ENCODE measurements around the gene HSPG2. TPM values are rescaled to one million over a fixed set of nuclear protein-coding genes. Genes with fewer than 3 reads are reported as not detected.

Gene HSPG2
- polyA plus RNA-seq, 5 donors = 109 to 232 (median 147) TPM

DNA sequence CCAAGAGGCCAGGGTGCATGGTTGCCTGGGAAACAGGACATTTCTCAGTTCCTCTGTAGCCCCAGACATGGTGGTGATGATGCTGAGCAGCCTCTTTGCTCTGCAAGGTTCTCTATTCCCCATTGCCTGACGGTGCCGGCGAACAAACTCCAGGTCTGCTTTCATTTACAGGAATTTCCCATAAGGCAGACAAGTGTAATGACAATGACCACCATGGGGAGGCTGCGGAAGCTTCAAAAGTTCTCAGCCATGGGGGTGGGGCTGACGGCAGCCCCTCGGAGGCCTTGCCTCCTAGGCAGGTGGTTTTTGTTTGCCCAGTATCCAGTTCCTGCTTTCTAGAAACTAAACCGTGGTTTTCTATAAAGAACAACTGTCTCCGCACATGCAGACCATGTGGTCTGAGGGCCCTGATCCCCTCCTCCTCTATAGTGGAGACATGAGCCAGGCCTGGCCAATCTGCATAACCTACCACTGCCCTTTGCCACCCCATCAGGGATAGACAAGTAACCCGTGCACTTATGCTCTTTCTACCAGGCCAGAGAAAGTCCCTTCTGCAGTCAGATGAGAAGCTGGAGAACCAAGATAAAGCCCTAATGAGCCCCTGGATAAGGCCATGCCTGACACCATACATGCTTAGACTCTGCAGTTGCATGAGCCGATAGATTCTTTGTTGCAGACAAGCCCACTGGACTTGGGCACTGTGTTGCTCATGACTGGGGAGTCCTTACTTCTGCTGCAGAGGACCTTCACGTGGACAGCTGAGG, 71.0 kb downstream of the HSPG2 start:
- DNase-seq = no peak

DNA sequence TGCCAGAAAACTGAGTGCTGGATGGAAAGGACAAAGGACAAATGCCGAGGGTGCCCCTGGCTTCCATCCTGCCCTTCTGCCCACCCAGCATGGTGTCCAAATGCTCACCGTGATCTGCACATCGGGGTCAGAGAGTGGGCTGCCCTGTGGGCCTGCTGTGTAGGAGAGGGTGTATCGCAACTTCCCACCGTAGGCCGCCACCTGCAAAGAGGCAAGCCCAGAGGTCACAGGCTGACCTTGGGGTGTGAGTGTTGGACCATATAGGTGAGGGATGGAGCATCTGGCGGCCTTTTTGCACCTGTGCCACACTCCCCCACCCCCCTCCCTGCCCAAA, 71.5 kb downstream of the HSPG2 start:
- DNase-seq = no peak

GRCh38 chr1:21864730-21865129, 72.4 kb downstream of the HSPG2 start:
- DNase-seq = no peak

DNA sequence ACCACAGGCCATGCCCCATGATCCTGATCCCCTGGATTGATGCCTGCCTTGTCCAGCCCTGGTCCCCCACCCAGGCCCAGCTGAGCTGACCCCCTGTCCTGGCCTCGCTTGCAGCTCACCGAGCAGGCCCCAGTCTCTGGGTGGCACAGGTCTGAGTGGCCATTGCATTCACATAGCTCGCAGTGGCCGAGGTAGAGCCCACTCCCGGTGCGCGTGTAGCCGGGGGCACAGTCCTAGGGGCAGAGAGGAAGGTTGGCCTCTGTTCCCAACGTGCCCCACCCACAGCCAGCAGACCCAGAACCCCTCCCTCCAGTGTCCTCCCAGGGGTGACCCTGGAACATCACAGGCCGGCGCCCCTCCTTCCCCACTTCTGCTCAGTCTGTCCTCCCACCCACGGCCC, 73.1 kb downstream of the HSPG2 start:
- DNase-seq = no peak

- no peak for DNase-seq
Measured at GRCh38 chr1:21861602-21862429, 75.3 kb downstream of the HSPG2 start.

DNA sequence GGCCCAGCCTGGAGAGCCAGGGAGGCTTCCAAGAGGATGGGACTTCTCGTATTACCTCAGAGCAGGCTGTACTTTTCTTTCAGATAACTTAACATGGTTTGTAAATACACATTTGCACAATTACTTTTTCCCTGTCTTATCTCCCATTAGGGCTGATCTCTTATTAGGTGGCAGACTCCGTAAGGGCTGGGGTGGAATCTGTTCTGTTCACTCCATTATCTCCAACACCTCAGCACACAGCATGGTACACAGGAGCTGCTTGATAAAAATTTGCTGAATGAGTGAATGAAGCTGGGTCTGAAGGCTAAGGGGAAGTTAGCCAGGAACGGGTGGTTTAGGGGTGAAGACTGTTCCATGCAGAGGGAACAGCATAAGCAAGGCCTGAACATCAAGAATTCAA, 76.1 kb downstream of the HSPG2 start:
- DNase-seq = no peak

DNA sequence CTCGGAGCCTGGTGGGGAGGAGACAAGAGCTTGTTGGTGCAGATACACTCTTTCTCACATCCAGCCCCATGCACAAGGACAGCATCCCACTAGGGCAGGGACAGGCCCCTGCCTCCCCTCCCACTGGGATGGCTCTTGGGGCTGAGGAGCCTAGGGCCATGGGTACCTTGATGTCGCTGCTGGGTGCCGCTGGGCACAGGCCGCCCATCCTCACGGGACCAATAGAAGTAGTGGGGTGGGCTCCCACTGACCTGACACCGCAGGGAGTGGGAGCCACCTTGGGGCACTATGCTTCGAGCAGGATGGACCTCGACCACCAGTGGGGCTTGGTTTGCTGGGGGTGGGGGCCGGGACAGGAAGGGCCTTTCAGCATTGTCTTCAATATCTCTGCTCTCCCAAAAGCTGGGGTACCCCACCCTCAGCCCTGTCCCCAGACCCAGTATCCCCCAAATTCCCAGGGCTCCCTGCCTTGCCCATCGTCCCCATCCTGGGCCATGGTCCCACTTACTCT, 77.4 kb downstream of the HSPG2 start:
- DNase-seq = no peak

DNA sequence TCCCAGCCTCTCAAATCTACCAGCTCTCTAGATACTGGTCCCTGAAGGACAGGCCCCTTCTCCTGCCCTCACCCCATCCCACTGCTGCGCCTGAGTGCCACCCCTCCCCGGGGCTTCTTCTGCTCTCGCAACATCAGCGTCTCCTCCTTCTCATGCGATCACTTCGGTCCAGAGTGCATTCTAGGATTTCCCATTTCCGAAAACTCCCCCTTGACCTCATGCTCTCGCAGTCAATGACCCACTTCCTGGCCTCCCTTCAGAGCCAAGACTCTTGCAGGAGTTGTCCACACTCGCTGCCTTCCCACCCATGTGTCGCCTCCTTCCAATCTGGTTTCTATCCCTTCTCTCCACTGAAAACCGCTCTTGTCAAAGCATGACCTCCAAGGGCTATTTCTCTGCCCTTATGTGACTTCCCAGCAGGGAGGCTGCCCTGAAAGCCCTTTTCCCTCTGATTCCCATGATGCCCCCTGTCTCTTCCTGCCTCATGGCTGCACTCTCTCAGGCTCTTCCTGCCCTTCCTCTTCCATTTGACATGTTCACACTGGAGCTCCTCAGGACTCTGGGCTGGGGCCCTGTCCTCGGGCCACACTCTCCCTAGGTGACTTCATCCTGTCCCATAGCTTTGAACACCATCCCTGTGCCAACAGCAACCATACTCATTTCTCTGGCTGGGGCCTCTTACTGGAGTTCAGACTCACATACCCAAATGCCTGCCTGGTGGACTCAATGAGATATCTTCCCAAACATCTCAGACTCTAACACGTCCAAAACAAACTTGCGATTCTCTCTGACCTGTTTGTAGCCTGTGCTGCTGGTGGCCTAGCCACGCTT, 79.1 kb downstream of the HSPG2 start:
- no peak for DNase-seq

DNA sequence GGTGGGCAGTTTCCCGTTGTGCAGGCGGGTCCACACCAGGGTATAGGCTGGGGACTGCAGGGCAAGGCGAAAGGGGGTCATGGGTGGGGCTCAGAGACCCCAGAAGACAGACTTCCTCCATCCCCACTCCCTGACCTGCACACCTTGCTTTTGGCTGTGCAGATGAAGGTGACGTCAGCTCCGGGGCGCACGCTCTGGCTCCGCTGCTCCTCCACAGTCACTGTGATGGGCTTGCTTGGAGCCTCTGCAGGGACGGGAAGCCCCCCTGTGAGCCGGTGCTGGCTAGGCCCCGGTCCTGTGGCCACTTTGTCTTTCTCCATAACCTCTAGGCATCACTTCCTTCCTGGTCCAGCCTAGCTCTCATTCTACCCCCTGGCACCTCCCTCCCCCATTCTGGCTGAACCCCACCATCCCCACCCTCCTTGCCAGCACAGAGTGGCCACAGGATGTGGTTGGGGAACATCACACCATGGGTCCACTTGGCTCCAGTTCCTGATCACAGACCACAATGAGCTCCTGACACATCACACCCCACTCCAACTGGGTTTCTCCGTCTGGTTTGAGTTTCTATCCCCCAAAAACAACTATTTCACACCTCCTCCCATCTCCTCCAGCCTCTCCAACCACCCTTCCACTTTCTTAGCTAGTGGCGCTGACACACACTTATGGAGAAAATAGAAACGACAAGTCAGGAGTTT, 79.8 kb downstream of the HSPG2 start:
- no peak for DNase-seq

DNA sequence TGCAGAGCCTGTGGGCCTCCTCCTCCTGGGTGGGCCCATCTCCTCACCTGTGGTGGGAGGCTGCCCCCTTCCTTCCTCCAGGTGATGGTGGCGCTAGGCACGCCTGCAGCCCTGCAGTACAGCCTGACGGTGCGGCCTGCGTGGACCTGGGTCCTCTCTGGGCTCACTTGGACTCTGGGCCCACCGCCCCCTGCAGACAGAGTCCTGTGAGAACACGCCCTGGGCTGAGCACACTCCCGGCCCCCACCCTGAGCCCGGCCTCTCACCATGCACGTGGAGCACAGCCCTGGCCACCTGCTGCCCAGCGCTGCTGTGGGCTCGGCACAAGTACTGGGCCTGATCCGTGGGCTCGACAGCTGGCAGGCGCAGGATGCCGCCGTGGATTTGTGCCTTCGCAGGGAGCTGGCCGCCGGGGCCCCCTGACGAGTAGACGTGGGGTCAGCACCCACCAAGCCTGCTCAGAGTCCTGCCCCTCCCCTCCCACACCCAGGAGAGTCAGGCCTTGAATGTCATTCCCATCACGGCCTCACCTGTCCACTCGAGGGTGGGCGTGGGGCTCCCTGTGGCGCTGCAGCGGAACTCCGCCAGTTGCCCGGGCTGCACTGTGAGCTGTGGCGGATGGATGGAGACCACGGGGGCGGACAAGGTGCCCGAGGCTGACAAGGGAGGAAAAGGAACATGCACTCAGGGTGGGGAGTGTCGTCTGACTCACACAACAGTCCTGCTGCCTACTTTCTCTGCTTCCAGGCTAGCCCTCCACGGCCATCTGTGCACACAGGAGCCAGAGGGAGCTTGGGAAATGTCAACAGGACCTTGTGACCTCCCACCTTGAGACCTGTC, 81.6 kb downstream of the HSPG2 start:
- DNase-seq = no peak

DNA sequence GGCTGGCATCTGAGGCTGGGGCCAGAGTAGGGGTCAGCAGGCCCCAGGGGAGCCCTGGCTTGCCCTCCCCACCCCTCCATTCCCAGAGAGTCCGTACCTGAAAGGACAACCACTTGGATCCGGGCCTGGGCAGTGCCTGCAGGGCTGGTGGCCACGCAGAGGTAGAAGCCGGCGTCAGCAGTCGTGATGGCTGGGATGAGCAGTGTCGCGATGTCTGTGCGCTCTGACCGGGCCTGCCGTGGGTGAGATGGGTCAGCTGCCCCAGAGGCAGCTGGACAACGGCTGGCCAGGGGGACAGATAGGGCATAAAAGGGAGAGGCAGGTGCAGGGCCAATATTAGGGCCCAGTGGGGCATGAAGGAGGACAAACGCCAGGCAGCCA, 82.4 kb downstream of the HSPG2 start:
- DNase-seq = no peak

- no peak for DNase-seq
Measured at GRCh38 chr1:21854090-21854750, 82.9 kb downstream of the HSPG2 start.

GRCh38 chr1:21853131-21853427, 84.0 kb downstream of the HSPG2 start:
- DNase-seq = no peak

GRCh38 chr1:21852282-21853130, 84.6 kb downstream of the HSPG2 start:
- no peak for DNase-seq

- DNase-seq = no peak
Measured at GRCh38 chr1:21851430-21852250, 85.5 kb downstream of the HSPG2 start.

GRCh38 chr1:21849909-21850576, 87.1 kb downstream of the HSPG2 start:
- DNase-seq = no peak

DNA sequence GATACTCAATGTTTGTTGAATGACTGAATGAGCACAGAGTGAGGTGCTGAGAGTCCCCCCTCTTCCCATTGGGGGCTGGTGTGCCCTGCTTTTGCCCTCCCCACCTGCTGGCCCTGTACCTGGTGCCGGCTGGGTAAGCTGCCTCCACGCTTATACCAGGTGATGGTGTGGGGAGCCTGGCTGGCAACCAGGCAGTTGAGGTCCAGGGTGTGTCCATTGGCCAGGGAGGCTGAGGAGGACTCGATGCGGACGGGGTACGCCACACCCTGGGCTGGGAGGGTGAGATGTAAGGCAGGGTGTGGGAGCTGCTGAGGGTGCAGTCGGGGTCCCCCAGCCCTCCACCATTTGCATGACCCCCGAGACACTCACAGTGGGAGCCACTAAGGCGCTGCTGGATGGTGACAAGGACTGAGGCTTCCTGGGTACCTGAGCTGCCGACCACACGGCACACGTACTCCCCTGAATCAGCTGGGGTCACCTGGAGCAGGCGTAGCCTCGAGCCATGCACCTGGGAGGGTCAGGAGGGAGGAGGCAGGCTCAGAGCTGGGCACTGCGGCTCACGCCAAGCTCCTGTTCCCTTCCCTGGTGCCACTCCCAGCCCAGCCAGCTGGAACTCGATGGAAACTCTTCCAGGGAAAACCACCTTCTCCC, 88.5 kb downstream of the HSPG2 start:
- DNase-seq = no peak
